Raji (cell line): ENCODE data around the gene SMC6.

Experiments
- POLR2A ChIP-seq: IDR thresholded peaks from 2 replicates; pipeline ENCODE4 v1.6.1; 2011; ENCODE audit warnings: low read depth, low read length, control low read depth; ENCODE audit not compliant: insufficient read depth

The SMC6 gene

DNA sequence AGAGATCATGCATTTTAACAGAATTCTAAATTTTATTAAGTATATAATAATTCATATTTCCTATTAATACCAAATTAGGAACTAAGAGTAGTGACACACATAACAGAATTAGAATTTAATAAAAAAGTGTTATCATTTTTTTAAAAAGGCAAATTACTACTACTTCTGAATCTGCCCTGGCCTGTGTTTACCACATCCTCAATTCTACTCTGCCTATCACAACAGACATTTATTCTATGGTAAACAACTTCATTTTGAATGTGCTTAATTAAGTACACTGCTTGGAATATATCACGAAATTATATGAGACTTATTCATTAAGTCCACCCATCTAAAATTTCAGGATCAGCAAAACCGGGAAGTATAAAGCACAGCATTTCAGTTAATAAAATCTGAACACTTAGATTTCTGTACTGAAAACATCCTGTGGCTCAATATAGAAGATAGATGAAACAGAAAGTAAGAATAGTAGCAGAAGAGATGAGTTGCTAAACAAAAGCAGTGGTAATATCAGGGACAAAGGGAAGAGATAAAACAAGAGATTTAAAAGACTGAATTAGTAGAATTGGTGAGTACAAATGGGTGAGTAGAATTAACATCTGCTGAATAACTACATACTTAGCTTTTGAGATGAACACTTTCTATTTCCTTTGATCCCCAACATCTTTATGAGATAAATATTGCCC is 3.7 kb downstream of the SMC6 start:
- TF ChIP-seq POLR2A = no peak

DNA sequence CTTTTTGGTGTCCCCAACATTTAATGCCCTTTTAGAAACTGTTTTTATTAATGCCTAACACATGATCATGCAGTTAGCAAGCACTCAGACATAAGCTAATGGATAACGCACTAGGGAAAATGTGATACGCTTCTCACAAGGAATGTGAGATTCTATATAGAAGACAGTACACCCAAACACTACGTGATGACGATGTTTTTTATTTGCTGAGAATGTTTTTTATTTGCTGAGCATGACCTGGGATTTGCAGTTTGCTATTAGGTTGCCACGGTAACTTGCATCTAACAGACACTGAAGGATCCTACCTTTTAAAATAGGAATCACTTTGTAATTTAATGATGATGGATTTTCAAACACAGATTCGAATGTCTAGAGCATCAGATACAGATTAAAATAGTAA is 4.9 kb downstream of the SMC6 start:
- no peak for TF ChIP-seq POLR2A

DNA sequence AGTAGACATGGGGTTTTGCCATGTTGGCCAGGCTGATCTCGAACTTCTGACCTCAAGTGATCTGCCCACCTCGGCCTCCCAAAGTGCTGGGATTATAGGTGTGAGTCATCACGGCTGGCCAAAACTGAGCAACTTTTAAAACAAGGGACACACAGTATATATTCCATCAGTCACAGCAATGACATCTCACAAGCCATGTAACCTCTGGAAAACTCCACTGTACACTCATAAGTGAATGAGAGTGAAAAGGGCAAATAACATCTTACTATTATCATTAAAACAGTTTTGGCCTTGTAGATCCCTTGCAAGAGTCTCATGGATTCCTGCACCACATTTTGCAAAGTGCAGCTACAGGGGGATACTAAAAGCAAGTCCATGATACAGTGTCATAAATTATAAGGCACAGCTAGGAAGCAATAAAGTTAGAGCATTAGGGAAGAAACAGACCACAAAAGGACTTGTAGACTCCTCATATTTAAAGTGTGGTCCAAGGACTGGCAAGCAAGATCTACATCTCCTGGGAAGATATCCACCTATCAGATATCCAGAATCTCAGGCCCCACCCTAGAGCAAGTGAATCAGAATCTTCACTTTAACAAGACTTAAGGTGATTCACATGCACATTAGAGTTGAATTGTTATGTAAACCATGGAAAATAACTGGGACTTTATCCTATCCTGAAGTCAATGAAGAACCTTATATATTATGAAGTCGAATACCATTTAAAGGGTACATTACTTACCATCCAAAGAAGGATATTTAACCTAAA is 5.7 kb downstream of the SMC6 start:
- TF ChIP-seq POLR2A = no peak

DNA sequence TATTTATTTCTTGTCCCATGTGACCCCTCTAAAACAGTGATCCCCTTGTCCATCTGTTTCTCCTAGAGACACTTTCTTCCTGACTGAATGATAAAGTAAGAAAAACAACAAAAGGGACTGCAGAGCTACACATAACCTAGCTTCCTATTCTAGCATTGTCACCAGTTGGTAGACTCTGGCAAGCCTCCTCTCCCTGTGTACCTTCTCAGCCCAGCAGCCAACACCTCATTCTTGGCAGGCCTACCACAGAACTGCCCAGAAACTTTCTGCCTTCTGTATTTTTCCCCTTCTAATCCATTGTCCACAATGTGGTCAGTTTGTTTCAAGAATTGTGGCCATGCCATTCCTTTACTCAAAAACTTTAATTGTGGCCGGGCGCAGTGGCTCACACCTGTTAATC is 13.4 kb downstream of the SMC6 start:
- TF ChIP-seq POLR2A = no peak

DNA sequence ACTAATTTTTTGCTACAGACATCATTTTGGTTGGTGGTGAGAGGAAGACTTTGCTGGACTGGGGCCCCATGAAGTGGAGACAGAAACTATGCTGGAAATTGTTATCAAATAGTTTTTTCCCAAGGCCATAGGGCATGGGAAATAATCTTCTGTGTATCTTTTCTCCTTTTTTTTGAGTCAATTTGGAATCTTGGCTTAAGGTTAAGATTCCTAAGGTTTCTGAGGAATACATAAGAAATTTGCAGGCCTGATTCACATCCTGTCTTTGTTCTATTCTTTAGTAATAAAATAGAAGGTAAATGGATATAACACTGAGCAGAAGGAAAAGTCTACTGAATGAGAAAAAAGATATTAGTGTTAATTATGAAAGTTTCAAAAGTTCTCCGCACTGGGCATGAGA is 16.6 kb downstream of the SMC6 start:
- TF ChIP-seq POLR2A = no peak

DNA sequence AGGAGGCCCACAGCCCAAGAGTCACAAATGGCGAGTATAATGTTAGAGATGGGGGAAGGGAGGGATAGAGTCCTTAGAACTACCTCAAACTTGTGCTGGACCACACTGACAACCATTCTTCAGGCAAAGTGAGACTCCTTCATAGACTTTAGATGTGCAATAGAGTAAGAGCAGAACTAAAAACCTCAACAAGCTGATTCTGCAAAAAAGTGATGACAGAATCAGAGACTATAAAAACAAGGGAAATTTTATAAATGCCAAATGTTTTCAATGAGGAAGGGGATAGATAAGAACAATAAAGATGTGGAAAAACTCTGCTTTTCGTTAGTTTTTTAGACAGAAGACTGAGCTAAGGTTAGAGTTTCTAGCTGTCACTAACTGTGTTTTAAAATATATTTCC is 17.7 kb downstream of the SMC6 start:
- TF ChIP-seq POLR2A = no peak

DNA sequence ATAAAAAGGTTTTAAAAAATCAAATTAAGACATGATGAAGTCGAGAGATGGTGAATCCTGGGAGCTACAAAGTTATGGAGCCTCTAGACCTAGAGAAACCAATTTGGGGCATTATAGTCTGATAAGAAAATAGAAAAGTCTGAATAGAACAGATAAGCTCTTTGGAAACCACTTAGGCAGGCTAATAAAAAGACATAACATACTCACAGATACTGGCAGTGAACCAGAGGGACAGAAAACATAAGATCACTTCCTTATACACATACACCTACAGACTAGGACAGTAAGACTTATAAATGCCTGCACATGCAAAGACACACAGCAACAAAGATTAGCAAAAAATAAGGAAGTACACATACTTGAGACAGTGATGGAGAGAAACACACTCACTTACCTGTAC is 20.0 kb downstream of the SMC6 start:
- TF ChIP-seq POLR2A = no peak

DNA sequence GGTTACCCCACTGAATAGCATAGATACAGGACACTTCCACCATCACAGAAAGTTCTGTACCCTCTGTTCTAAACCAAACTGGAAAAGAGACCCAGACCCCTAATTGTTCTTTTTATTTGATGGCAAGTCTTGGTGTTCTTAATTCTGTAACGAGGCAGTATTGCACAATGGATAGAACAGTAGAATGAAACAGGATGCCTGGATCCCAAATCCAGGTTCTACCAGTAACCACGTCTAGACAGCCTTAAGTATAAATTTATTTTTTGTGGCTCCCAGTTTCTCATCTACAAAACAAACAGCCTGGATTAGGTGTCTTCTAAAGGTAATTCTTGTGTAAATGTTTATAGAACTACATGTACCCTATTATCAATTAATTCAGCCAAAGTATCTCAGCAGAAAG is 23.7 kb downstream of the SMC6 start:
- no peak for TF ChIP-seq POLR2A

DNA sequence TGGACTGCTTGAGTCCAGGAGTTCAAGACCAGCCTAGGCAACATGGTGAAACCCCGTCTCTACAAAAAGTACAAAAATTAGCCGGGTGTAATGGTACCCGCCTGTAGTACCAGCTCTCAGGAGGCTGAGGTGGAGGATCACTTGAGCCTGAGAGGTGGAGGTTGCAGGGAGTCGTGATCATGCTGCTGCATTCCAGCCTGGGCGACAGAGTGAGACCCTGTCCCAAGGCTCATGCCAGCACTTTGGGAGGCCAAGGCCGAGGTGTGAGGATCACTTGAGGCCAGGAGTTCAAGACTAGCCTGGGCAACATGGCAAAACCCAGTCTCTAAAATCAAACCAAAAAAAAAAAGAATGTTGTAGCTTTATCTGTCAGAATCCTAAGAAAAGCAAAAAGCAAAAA is 25.4 kb downstream of the SMC6 start:
- no peak for TF ChIP-seq POLR2A

DNA sequence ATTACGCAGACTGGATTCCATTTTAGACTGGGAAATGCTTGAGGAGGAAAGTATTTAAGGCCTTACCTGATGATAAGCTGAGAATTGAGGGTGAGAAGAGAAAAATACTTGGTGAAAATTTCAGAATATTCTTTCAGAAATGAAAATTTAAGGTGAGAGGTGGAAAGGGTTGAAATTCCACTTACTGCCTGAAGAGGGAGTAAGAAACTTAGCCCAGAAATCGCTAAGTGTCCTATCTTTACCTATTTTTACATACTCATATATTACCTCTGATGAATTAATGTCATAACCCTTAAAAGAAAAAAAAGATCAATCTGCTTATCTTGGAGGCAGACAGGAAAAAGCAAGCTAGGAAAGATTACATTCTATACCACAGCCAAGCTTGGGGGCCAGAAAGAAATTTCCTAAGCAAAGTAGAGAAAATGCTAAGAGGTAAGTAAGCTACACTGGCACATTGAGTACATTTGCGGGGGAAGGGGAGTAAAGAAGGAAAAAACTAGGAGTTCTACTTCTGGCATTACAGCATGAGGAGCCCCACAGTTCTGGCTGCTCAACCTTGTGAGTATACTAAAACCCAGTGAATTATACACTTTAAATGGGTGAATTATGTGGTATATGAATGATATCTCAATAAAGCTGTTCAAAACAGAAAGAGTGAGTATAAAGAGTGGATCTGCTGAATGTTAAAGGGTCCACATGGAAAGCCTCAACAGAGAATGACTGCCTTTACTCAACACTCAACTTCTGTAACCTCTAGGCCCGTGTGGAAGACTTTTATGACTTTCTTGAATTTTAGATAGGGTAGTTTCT is 33.8 kb downstream of the SMC6 start:
- no peak for TF ChIP-seq POLR2A

DNA sequence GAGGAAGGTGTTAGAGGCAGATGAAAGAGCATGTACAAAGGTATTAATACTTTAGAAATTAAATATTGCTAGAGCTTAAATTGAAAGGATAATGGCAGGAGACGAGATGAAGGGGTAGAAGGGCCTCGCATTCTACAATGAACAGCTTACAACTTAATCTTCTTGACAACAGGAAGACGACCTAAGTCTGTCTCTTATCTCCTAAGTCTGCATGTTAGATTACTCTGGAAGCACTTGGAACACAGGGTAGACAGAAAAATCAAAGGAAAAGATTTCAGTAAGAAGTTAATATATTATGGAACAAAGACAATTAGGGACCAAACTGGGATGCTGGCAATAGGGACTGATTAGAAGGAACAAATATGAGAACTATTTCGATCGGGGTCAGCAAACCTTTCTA is 34.9 kb downstream of the SMC6 start:
- TF ChIP-seq POLR2A = no peak

DNA sequence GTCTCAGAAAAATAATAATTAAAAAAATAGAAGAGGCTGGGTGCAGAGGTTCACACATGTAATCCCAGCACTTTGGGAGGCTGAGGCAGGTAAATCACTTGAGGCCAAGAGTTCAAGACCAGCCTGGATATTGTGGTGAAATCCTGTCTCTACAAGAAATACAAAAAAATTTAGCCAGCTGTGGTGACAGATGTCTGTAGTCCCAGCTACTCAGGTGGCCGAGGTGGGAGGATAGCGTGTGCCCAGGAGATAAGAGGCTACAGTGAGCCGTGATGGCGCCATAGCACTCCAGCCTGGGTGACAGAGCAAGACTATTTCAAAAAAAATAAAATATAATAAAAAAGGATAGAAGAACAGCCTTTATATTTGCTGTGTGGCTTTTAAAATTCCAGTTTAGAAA is 35.9 kb downstream of the SMC6 start:
- no peak for TF ChIP-seq POLR2A

DNA sequence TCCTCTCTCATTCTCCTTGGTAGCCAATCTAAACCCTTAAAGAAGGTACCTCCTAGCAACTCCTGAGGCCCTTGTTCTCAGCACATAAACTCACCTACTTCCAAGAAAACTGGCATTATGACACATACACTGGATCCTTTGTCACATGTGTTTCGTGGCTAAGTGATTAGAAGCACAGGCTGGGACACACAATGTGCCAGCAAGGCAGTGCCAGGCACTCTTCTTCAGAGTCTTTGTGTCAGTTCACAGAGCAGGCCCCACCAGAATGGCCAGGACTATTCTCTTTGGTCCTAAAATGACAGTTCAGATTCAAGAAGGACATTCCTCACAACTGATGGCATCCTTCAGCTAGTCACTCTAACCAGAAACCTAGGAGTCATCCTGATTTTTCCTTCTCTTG is 40.3 kb downstream of the SMC6 start:
- no peak for TF ChIP-seq POLR2A

DNA sequence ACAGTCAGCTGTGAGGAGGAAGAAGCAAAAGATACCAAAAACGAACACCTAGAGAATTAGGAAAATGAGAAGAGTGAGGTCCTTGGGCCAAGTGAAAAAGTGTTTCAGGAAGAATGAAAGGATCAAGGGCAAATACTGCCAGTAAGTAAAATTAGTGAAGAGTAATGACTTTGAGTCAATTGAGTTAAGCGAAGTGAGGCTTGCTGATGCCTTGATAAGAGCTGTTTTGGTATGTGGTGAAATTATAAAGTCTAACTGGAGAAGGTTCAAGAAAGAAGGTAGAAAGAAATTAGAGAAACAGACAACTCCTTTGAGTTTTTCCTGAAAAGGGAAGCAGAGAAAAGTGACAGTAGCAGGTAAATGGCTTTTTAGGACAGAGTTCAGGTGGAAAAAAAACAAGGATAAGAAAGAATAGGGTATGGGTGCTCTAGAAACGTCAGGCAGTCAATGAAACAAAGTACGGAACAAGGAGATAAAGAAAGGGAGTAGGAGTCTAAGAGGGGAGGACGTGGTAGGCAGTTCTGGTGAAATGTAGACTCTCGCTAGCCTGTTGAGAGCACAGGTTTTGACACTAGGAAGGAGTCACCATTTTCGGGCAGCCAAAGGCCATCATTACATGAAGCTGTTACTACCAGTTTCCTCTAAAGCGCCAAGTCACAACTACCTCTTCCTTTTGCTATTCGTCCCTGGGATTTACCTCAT is 42.9 kb downstream of the SMC6 start:
- TF ChIP-seq POLR2A = no peak

DNA sequence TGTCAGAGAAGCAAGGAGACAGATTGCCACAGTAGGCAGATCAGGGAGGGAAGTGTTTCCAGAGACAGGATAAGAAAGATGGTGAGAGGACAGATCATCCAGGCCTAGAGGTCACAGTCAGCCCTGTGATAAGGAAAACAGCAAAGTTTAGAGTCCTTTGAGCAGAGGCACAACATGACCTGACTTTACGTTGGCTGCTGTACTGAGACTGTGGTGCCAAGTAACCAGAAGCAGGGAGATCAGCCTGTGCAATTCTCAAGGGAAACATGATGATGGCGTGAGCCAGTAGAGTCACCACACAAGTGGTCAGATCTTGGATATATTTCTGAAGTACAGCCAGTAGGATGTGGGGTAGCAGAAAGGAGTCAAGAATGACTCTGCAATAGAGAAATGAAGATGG is 43.7 kb downstream of the SMC6 start:
- TF ChIP-seq POLR2A = no peak

DNA sequence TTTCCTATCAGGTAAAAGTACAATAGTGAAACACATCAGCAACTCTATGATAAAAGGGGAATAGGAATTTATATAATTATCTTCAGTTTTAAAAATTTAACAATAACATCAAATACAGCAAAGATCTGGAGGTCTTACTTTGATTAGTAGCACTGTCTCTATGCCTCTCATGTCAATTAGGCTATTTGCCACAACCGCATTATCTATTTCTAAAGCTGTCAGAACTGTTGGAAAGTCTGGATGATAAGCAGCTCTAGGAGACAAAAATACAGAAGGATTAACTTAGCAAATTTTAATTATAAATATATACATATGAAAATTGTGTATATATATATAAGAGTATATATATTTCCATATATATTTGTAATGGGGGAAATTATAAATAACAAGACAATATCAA is 45.1 kb downstream of the SMC6 start:
- TF ChIP-seq POLR2A = no peak

DNA sequence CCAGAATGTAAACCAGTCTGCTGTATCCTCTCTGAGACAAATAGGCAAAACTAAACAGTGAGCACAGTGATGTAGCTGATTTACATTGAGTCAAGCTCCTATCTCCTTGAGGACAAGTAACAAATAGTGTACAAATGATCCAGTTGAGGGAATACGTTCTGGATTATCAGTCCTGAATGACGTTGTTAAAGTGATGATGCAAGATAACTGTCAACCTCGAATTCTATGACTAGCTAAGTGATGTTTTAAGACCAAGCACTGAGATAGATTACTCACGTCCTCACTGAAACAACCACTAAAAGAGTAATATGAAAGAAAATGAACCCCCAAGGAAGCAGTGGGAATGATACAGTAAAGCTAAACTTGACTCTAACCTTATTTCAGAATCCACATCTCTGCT is 46.8 kb downstream of the SMC6 start:
- no peak for TF ChIP-seq POLR2A
